Ascending aorta (tissue), 2 donors: Measurements from ENCODE around the gene SNRPB2. TPM values are rescaled to one million over a fixed set of nuclear protein-coding genes. Genes with fewer than 3 reads are reported as not detected.

Source experiments
- DNase-seq, 2 donors: peaks; one replicate each; pipeline ENCODE4 v3.0.0-alpha.2; 2019; ENCODE audit warnings: low spot score in 2 of 2
- H3K27ac ChIP-seq, 2 donors: fragments of 200-600 bp; sonication (generic); one replicate each; pipeline ENCODE4 v1.5.1; 2016 to 2017; ENCODE audit warnings: mild to moderate bottlenecking in 1 of 2
- H3K27me3 ChIP-seq: fragments of 200-600 bp; sonication (generic); one replicate; pipeline ENCODE4 v1.5.1; 2017
- H3K36me3 ChIP-seq, 2 donors: fragments of 200-600 bp; sonication (generic); one replicate each; pipeline ENCODE4 v1.5.1; 2016
- H3K4me1 ChIP-seq, 2 donors: fragments of 200-600 bp; sonication (generic); one replicate each; pipeline ENCODE4 v1.5.1; 2016 to 2017; ENCODE audit warnings: mild to moderate bottlenecking in 1 of 2
- H3K4me3 ChIP-seq, 2 donors: fragments of 200-600 bp; sonication (generic); one replicate each; pipeline ENCODE4 v1.5.1; 2016 to 2017; ENCODE audit warnings: mild to moderate bottlenecking in 1 of 2
- H3K9me3 ChIP-seq, 2 donors: fragments of 200-600 bp; sonication (generic); one replicate each; pipeline ENCODE4 v1.5.1; 2016
- intact Hi-C: fragments of 100-400 bp; cut with DNase I; formaldehyde crosslinking; loops from one replicate; pipeline ENCODE4 v1.15.1; 2023
- total RNA-seq: library from RNA; depleted of rRNA; stranded (reverse); fragments of >200 nt; gene quantifications from one replicate; pipeline ENCODE4 v1.1.0, GENCODE V29; 2016
- TF ChIP-seq, protein P1 (sequence below), 3 experiments: fragments of 200-600 bp in 2 of 3; fragments of 450-650 bp in 1 of 3; sonication (generic) in 2 of 3; IDR thresholded peaks; one replicate each; pipeline ENCODE4 v1.5.1; 2016 to 2019; ENCODE audit warnings: antibody characterized with exemption in 3 of 3, mild to moderate bottlenecking in 1 of 3, moderate library complexity in 1 of 3

Gene SNRPB2
- total RNA-seq, 1 donor from 2014 or later: 3.4 TPM

- no peak for DNase-seq
- Histone ChIP-seq H3K4me3 (no peak overlapping the region), H3K9me3 (peaks cover 0 to 5% of the 10 kb centered on the region in 2 donors), H3K27ac (no peak overlapping the region), H3K27me3 (no peaks in the 10 kb centered on the region), H3K36me3 (no peaks in the 10 kb centered on the region), H3K4me1 (no peaks in the 10 kb centered on the region)
- TF ChIP-seq, protein P1, sequence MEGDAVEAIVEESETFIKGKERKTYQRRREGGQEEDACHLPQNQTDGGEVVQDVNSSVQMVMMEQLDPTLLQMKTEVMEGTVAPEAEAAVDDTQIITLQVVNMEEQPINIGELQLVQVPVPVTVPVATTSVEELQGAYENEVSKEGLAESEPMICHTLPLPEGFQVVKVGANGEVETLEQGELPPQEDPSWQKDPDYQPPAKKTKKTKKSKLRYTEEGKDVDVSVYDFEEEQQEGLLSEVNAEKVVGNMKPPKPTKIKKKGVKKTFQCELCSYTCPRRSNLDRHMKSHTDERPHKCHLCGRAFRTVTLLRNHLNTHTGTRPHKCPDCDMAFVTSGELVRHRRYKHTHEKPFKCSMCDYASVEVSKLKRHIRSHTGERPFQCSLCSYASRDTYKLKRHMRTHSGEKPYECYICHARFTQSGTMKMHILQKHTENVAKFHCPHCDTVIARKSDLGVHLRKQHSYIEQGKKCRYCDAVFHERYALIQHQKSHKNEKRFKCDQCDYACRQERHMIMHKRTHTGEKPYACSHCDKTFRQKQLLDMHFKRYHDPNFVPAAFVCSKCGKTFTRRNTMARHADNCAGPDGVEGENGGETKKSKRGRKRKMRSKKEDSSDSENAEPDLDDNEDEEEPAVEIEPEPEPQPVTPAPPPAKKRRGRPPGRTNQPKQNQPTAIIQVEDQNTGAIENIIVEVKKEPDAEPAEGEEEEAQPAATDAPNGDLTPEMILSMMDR (IDR thresholded peaks at IDR 0.05): no peak
- intact Hi-C loops: no loop called here
Observed at GRCh38 chr20:16775961-16776360, 46.1 kb downstream of the SNRPB2 start.

GRCh38 chr20:16777126-16777525 is 47.3 kb downstream of the SNRPB2 start:
- no peaks in the 10 kb centered on the region for H3K27me3 ChIP-seq
- TF ChIP-seq, protein P1 (IDR thresholded peaks at IDR 0.05): no peak
- peaks cover 0 to 5% of the 10 kb centered on the region in 2 donors for H3K9me3 ChIP-seq
- H3K27ac ChIP-seq: no peak overlapping the region
- no peaks in the 10 kb centered on the region for H3K4me1 ChIP-seq
- intact Hi-C loops: no loop called here
- DNase-seq: no peak
- H3K36me3 ChIP-seq: no peaks in the 10 kb centered on the region
- H3K4me3 ChIP-seq: no peak overlapping the region

GRCh38 chr20:16778159-16778558 is 48.3 kb downstream of the SNRPB2 start:
- Histone ChIP-seq H3K27ac (no peak overlapping the region), H3K4me1 (no peaks in the 10 kb centered on the region), H3K9me3 (peaks cover 0 to 8% of the 10 kb centered on the region in 2 donors), H3K36me3 (no peaks in the 10 kb centered on the region), H3K4me3 (no peak overlapping the region), H3K27me3 (no peaks in the 10 kb centered on the region)
- intact Hi-C loops: no loop called here
- DNase-seq: no peak
- TF ChIP-seq, protein P1 (IDR thresholded peaks at IDR 0.05): no peak

DNA sequence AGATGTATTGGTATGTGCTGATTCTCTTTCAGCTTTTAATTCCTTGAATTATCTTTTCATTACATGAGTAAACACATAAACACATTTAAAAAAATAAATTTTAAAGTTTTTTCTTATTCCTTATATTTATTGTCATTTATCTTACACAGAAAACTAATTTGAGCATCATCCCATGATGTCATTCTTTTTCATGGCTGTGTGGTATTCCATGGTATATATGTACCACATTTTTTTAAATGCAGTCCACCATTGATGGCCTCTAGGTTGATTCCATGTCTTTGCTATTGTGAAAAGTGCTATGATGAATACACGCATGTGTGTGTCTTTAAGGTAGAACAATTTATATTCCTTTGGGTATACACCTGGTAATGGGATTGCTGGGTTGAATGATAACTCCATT is 51.7 kb downstream of the SNRPB2 start:
- H3K27me3 ChIP-seq: no peaks in the 10 kb centered on the region

GRCh38 chr20:16785226-16785625 is 55.4 kb downstream of the SNRPB2 start:
- intact Hi-C loops: no loop called here
- no peaks in the 10 kb centered on the region for H3K36me3 ChIP-seq
- DNase-seq: no peak
- no peaks in the 10 kb centered on the region for H3K27me3 ChIP-seq
- no peaks in the 10 kb centered on the region for H3K4me1 ChIP-seq
- H3K4me3 ChIP-seq: no peak overlapping the region
- no peak overlapping the region for H3K27ac ChIP-seq
- peaks cover 0 to 3% of the 10 kb centered on the region in 2 donors for H3K9me3 ChIP-seq
- TF ChIP-seq, protein P1 (IDR thresholded peaks at IDR 0.05): no peak

More for the DNA sequence above, 51.7 kb downstream of the SNRPB2 start:
- intact Hi-C loops: no loop called here
- Histone ChIP-seq H3K27ac (no peak overlapping the region), H3K4me3 (no peak overlapping the region), H3K4me1 (no peaks in the 10 kb centered on the region), H3K36me3 (no peaks in the 10 kb centered on the region), H3K9me3 (peaks cover 0 to 3% of the 10 kb centered on the region in 2 donors)
- TF ChIP-seq, protein P1 (IDR thresholded peaks at IDR 0.05): no peak
- DNase-seq: no peak

Other genes with a start within 250 kb of the SNRPB2 start
- 6.3 TPM for gene KIF16B, start 156.6 kb upstream of the SNRPB2 start, total RNA-seq
- gene OTOR, start 18.3 kb downstream of the SNRPB2 start, total RNA-seq: not detected